ENCODE measurements around the gene ZNF724.
"Not testable (repeated sequence)": the region's sequence is repeated elsewhere in the genome, so short reads cannot be mapped to it uniquely, and the experiment has no call there.

ZNF724 gene

GRCh38 chr19:23281663-23282276 lies 31.6 kb upstream of the ZNF724 start (continued):
- no peak for TF ChIP-seq POU6F1 (CRISPR knock-in tag; IDR thresholded peaks at IDR 0.05; ENCODE audit: borderline replicate concordance, low read depth)
- no peak for TF ChIP-seq ISL1 (CRISPR knock-in tag; IDR thresholded peaks at IDR 0.05)
- no peak for TF ChIP-seq TCF4 (CRISPR knock-in tag; IDR thresholded peaks at IDR 0.05; ENCODE audit: borderline replicate concordance)
- TF ChIP-seq ARNTL (CRISPR knock-in tag; IDR thresholded peaks at IDR 0.05; ENCODE audit: borderline replicate concordance, low read depth), result no peak
- TF ChIP-seq SNAI2 (CRISPR knock-in tag; IDR thresholded peaks at IDR 0.05), result no peak
- TF ChIP-seq CSDC2 (CRISPR knock-in tag; IDR thresholded peaks at IDR 0.05), result no peak
- TF ChIP-seq ZC3H10 (CRISPR knock-in tag; IDR thresholded peaks at IDR 0.05), result no peak
- TF ChIP-seq ZFP3 (CRISPR knock-in tag; IDR thresholded peaks at IDR 0.05), result no peak

GRCh38 chr19:23278118-23278517 lies 27.9 kb upstream of the ZNF724 start:
- not testable (repeated sequence) for ATAC-seq

GRCh38 chr19:23273590-23274412 lies 23.6 kb upstream of the ZNF724 start:
- no peak for TF ChIP-seq CREB5 (CRISPR knock-in tag; IDR thresholded peaks at IDR 0.05; ENCODE audit: low read depth)
- ATAC-seq, result peak; percentile 100

- no peak for TF ChIP-seq TOX (CRISPR knock-in tag; IDR thresholded peaks at IDR 0.05; ENCODE audit: borderline replicate concordance)
- TF ChIP-seq ZFP3 (CRISPR knock-in tag; IDR thresholded peaks at IDR 0.05), result no peak
- TF ChIP-seq ZC3H10 (CRISPR knock-in tag; IDR thresholded peaks at IDR 0.05), result no peak
- TF ChIP-seq ZNF70 (CRISPR knock-in tag; IDR thresholded peaks at IDR 0.05), result no peak
- TF ChIP-seq ESRRG (CRISPR knock-in tag; IDR thresholded peaks at IDR 0.05), result no peak
- no peak for TF ChIP-seq CREB5 (CRISPR knock-in tag; IDR thresholded peaks at IDR 0.05; ENCODE audit: low read depth)
- no peak for TF ChIP-seq RARB (CRISPR knock-in tag; IDR thresholded peaks at IDR 0.05)
- no peak for TF ChIP-seq SNAI2 (CRISPR knock-in tag; IDR thresholded peaks at IDR 0.05)
- ATAC-seq, result no peak
These were observed 22.9 kb upstream of the ZNF724 start for GRCh38 chr19:23273022-23273589.

- ATAC-seq, result no peak
- TF ChIP-seq TCF4 (CRISPR knock-in tag; IDR thresholded peaks at IDR 0.05; ENCODE audit: borderline replicate concordance) (no peak), GLIS3 (CRISPR knock-in tag; IDR thresholded peaks at IDR 0.05) (no peak), RARB (CRISPR knock-in tag; IDR thresholded peaks at IDR 0.05) (no peak), ZC3H10 (CRISPR knock-in tag; IDR thresholded peaks at IDR 0.05) (no peak)
These were observed 13.8 kb upstream of the ZNF724 start for GRCh38 chr19:23263870-23264590.

GRCh38 chr19:23263396-23263795 lies 13.2 kb upstream of the ZNF724 start:
- TF ChIP-seq RARB (CRISPR knock-in tag; IDR thresholded peaks at IDR 0.05) (no peak), ARNTL (CRISPR knock-in tag; IDR thresholded peaks at IDR 0.05; ENCODE audit: borderline replicate concordance, low read depth) (no peak), ZNF70 (CRISPR knock-in tag; IDR thresholded peaks at IDR 0.05) (no peak), PPARA (CRISPR knock-in tag; IDR thresholded peaks at IDR 0.05; ENCODE audit: borderline replicate concordance) (no peak), TOX (CRISPR knock-in tag; IDR thresholded peaks at IDR 0.05; ENCODE audit: borderline replicate concordance) (no peak), GLIS3 (CRISPR knock-in tag; IDR thresholded peaks at IDR 0.05) (no peak), ISL1 (CRISPR knock-in tag; IDR thresholded peaks at IDR 0.05) (no peak), ZC3H10 (CRISPR knock-in tag; IDR thresholded peaks at IDR 0.05) (no peak), POU6F1 (CRISPR knock-in tag; IDR thresholded peaks at IDR 0.05; ENCODE audit: borderline replicate concordance, low read depth) (no peak), ZFP3 (CRISPR knock-in tag; IDR thresholded peaks at IDR 0.05) (no peak)
- no peak for ATAC-seq
